Measurements from ENCODE around the gene RASA2. TPM values are rescaled to one million over a fixed set of nuclear protein-coding genes. Genes with fewer than 3 reads are reported as not detected.

Gene RASA2
- total and polyA plus RNA-seq, 10 of the 15 experiments (the other 5 are each of a cell fraction or from before 2014, with no cell fraction given): 1.9 to 9.4 (median 7.2) TPM

DNA sequence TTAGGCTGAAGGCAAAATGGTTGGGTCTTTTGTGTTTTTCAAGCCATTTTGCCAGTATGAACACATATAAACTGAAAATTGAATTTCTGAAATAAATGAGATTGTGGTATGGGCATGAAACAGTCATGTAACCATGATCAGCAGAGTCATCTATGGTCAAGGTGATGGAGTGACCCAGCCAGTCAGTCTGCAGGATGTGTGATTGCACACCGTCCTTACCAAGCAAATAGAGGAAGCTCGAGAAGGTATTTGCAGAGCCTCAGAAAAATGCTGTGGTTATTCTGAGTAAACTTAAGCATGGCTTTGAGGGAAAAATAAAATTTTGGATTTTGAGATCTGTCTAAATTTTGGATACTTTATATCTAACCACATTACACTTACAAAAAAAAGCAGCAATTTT lies 155.4 kb downstream of the RASA2 start:
- Histone ChIP-seq H3K9me3 (replicated peaks; ENCODE audit: control insufficient read depth, insufficient read depth, low read length) (no peaks in the 10 kb centered on the region), H4K20me1 (ENCODE audit: control insufficient read depth, insufficient read depth) (no peaks in the 10 kb centered on the region), H3K27ac (ENCODE audit: control insufficient read depth, insufficient read depth) (no peak overlapping the region), H3K4me1 (ENCODE audit: control insufficient read depth, insufficient read depth, low read length) (no peaks in the 10 kb centered on the region), H3K79me2 (ENCODE audit: control insufficient read depth, insufficient read depth, low read length) (no peaks in the 10 kb centered on the region), H2AFZ (ENCODE audit: control insufficient read depth, low read depth, low read length) (no peak overlapping the region), H3K36me3 (ENCODE audit: control insufficient read depth in 2 of 2, insufficient read depth in 2 of 2, low read length in 1 of 2) (no peaks in the 10 kb centered on the region), H3K9ac (ENCODE audit: control insufficient read depth, insufficient read depth, low read length) (no peak overlapping the region), H3K4me2 (ENCODE audit: control insufficient read depth, insufficient read depth) (no peak overlapping the region), H3K27me3 (replicated peaks in 1 of 2; ENCODE audit: control insufficient read depth in 2 of 2, insufficient read depth in 2 of 2, low read length in 1 of 2) (no peaks in the 10 kb centered on the region), H3K4me3 (no peak overlapping the region)
- in situ Hi-C loops (cut with MboI): loop anchor here (10.0 kb wide), 1 partner anchor 337 kb away; no protein-coding TSS in a partner anchor
- BruUV-seq (replicated peaks): no TSS peak
- intact Hi-C loops (cut with micrococcal nuclease; ENCODE audit: unreplicated experiment): no loop called here
- ChIA-PET POLR2A (interaction anchor here (0.8 kb wide), 1 partner anchor 182 kb away, joined by 3 read pairs; no protein-coding TSS in a partner anchor), RAD21 (ENCODE audit: unreplicated experiment) (no interaction called here), SMC1A (ENCODE audit: uncharacterized antibody, unreplicated experiment) (no interaction called here), CTCF (interaction anchor here (1.6 to 2.7 kb wide), 2 partner anchors 9 to 10 kb away, joined by 4 to 10 read pairs; no protein-coding TSS in a partner anchor)
- DNase-seq (ENCODE audit: low read depth, low spot score) (no peak), FAIRE-seq (no peak), ATAC-seq (no peak)
- 48% methylated on average over 2 of the region's 2 CpGs for WGBS (ENCODE audit: insufficient coverage, insufficient replicate concordance, low lambda C conversion rate, missing lambda C conversion rate)
- TF ChIP-seq, protein P1, sequence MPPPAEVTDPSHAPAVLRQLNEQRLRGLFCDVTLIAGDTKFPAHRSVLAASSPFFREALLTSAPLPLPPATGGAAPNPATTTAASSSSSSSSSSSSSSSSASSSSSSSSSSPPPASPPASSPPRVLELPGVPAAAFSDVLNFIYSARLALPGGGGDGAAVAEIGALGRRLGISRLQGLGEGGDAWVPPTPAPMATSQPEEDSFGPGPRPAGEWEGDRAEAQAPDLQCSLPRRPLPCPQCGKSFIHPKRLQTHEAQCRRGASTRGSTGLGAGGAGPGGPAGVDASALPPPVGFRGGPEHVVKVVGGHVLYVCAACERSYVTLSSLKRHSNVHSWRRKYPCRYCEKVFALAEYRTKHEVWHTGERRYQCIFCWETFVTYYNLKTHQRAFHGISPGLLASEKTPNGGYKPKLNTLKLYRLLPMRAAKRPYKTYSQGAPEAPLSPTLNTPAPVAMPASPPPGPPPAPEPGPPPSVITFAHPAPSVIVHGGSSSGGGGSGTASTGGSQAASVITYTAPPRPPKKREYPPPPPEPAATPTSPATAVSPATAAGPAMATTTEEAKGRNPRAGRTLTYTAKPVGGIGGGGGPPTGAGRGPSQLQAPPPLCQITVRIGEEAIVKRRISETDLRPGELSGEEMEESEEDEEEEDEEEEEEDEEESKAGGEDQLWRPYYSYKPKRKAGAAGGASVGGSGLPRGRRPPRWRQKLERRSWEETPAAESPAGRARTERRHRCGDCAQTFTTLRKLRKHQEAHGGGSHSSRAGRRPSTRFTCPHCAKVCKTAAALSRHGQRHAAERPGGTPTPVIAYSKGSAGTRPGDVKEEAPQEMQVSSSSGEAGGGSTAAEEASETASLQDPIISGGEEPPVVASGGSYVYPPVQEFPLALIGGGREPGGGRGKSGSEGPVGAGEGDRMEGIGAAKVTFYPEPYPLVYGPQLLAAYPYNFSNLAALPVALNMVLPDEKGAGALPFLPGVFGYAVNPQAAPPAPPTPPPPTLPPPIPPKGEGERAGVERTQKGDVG (CRISPR knock-in tag; IDR thresholded peaks at IDR 0.05): no peak
- TF ChIP-seq RUNX3 (IDR thresholded peaks at IDR 0.05; ENCODE audit: low read length) (no peak), SUZ12 (IDR thresholded peaks at IDR 0.05; ENCODE audit: unreplicated experiment) (no peak), ZNF274 (IDR thresholded peaks at IDR 0.05; ENCODE audit: insufficient read depth, insufficient read length) (no peak)

DNA sequence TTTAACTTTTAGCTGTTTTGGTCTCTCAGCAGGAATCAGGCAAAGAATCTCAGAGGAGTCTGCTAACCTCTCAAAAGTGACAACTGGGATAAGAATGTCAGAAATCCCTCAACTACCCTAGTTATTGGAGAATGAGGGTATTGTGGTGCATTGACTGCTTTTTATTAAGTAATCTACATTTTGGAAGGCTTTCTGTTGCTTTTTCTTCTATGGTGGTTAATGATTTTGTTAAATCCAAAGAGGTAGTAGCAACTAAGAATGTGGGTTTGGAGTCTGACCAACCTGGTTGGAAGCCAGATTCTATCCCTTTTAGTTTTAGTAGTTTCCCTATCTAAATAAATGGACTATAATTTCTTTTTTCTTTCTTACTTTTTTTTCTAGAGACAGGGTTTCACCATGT lies 156.6 kb downstream of the RASA2 start:
- no TSS peak for BruUV-seq (replicated peaks)
- H3K4me3 ChIP-seq: no peak overlapping the region
- H4K20me1 ChIP-seq (ENCODE audit: control insufficient read depth, insufficient read depth): no peaks in the 10 kb centered on the region
- no peak overlapping the region for H2AFZ ChIP-seq (ENCODE audit: control insufficient read depth, low read depth, low read length)
- no peaks in the 10 kb centered on the region for H3K79me2 ChIP-seq (ENCODE audit: control insufficient read depth, insufficient read depth, low read length)
- no peak for ATAC-seq
- CTCF ChIA-PET: interaction anchor here (0.8 to 2.9 kb wide), 5 partner anchors 11 to 270 kb away, joined by 3 to 18 read pairs (median 7); no protein-coding TSS in a partner anchor
- no peak overlapping the region for H3K9ac ChIP-seq (ENCODE audit: control insufficient read depth, insufficient read depth, low read length)
- DNase-seq (ENCODE audit: low read depth, low spot score): no peak
- H3K36me3 ChIP-seq (ENCODE audit: control insufficient read depth in 2 of 2, insufficient read depth in 2 of 2, low read length in 1 of 2): no peaks in the 10 kb centered on the region
- no peaks in the 10 kb centered on the region for H3K4me1 ChIP-seq (ENCODE audit: control insufficient read depth, insufficient read depth, low read length)
- no peaks in the 10 kb centered on the region for H3K9me3 ChIP-seq (replicated peaks; ENCODE audit: control insufficient read depth, insufficient read depth, low read length)
- FAIRE-seq: no peak
- in situ Hi-C loops (cut with MboI) (loop anchor here (10.0 kb wide), 1 partner anchor 339 kb away; no protein-coding TSS in a partner anchor), intact Hi-C loops (cut with micrococcal nuclease; ENCODE audit: unreplicated experiment) (no loop called here)
- POLR2A ChIA-PET: no interaction called here
- no peak overlapping the region for H3K27ac ChIP-seq (ENCODE audit: control insufficient read depth, insufficient read depth)
- RAD21 ChIA-PET (ENCODE audit: unreplicated experiment): no interaction called here
- no peak overlapping the region for H3K4me2 ChIP-seq (ENCODE audit: control insufficient read depth, insufficient read depth)
- no peaks in the 10 kb centered on the region for H3K27me3 ChIP-seq (replicated peaks in 1 of 2; ENCODE audit: control insufficient read depth in 2 of 2, insufficient read depth in 2 of 2, low read length in 1 of 2)
- SMC1A ChIA-PET (ENCODE audit: uncharacterized antibody, unreplicated experiment): interaction anchor here (2.7 kb wide), 1 partner anchor 183 kb away, joined by 9 read pairs; no protein-coding TSS in a partner anchor
- no peak for TF ChIP-seq RCOR1 (conservative IDR thresholded peaks at IDR 0.05; ENCODE audit: low read depth, low read length)
- TF ChIP-seq CHD4 (IDR thresholded peaks at IDR 0.05): no peak
- TF ChIP-seq, protein P2, sequence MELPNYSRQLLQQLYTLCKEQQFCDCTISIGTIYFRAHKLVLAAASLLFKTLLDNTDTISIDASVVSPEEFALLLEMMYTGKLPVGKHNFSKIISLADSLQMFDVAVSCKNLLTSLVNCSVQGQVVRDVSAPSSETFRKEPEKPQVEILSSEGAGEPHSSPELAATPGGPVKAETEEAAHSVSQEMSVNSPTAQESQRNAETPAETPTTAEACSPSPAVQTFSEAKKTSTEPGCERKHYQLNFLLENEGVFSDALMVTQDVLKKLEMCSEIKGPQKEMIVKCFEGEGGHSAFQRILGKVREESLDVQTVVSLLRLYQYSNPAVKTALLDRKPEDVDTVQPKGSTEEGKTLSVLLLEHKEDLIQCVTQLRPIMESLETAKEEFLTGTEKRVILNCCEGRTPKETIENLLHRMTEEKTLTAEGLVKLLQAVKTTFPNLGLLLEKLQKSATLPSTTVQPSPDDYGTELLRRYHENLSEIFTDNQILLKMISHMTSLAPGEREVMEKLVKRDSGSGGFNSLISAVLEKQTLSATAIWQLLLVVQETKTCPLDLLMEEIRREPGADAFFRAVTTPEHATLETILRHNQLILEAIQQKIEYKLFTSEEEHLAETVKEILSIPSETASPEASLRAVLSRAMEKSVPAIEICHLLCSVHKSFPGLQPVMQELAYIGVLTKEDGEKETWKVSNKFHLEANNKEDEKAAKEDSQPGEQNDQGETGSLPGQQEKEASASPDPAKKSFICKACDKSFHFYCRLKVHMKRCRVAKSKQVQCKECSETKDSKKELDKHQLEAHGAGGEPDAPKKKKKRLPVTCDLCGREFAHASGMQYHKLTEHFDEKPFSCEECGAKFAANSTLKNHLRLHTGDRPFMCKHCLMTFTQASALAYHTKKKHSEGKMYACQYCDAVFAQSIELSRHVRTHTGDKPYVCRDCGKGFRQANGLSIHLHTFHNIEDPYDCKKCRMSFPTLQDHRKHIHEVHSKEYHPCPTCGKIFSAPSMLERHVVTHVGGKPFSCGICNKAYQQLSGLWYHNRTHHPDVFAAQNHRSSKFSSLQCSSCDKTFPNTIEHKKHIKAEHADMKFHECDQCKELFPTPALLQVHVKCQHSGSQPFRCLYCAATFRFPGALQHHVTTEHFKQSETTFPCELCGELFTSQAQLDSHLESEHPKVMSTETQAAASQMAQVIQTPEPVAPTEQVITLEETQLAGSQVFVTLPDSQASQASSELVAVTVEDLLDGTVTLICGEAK (IDR thresholded peaks at IDR 0.05; ENCODE audit: borderline replicate concordance): no peak

All from GM12878 (cell line).